DMS79 (cell line): ENCODE measurements around the gene TUBA4A.
"Not testable (repeated sequence)": the region's sequence is repeated elsewhere in the genome, so short reads cannot be mapped to it uniquely, and the experiment has no call there.

Experiments used
- DNase-seq: peaks from one replicate; lab custom pipeline; 2025; lab: John Stamatoyannopoulos, UW

Gene TUBA4A

DNA sequence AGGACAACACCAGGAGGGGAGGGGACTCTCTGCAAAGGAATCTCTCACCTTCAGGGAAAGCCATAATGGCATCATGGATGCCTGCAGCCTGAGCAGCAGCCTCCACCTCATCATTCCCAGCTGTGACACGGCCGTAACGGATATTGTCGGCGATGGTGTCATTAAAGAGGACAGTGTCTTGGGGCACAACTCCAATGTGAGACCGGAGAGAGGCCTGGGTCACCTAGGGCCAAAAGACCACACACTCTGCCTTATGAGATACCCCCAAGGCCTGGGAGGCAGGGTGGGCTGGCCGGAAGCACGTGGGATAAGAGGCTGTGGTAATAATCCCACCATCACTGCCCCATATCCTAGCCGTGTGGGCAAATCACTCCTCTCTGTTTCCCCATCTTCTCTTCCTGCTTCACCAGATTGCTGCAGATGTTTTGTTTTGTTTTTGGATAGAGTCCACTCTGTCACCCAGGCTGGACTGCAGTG is 42.8 kb downstream of the TUBA4A start:
- DNase-seq, result no peak

GRCh38 chr2:219210196-219210885 is 43.4 kb downstream of the TUBA4A start:
- DNase-seq, result no peak

GRCh38 chr2:219209236-219210195 is 44.2 kb downstream of the TUBA4A start:
- DNase-seq, result no peak

GRCh38 chr2:219207884-219208740 is 45.6 kb downstream of the TUBA4A start:
- peak; percentile 34 for DNase-seq

- no peak for DNase-seq
These were observed 46.4 kb downstream of the TUBA4A start for GRCh38 chr2:219207134-219207883.

DNA sequence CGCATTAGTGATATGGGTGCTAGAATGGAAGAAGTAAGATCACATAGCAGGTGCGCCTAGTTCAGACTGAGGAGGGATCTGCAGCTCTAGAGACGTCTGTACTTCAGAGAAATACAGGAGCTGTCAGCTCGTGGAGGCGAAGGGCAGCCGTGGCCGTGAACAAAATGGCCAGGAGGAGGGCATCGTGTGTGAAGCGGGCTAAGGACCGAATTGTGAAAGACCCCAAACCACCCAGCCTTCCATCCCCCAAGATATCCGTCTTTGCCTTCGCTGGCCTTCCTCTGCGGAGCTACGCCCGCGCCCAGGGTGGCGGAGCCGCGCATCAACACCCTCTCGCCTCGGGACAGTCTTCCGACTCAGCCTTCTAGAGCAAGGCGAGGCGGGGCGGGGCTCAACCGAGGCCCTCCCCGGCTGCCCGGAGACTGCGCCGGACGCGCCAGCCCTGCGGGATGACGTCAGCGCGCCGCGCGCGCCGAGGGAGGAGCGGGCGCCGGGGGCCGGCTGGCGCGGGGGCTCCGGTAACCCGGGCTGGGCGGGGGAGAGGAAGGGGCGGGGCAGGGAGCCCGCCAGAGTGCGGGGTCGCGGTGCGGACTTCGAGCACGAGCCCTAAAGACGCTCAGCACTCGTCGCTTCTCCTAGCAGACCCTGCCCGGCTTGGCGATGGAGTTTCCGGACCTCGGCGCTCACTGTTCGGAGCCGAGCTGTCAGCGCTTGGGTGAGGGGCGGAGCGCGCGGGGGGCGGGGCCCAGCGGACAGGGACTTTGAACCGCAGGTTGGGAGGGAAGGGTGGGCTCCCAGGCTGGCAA is 47.2 kb downstream of the TUBA4A start, which contains the start of gene ZFAND2B:
Gene ZFAND2B (plus strand): TSS at position 455 of the 806 bp plus-strand sequence. CDS start 206 bp downstream, at position 661.
- peak; percentile 79 for DNase-seq

GRCh38 chr2:219205981-219206327 is 47.8 kb downstream of the TUBA4A start:
- DNase-seq, result no peak

DNA sequence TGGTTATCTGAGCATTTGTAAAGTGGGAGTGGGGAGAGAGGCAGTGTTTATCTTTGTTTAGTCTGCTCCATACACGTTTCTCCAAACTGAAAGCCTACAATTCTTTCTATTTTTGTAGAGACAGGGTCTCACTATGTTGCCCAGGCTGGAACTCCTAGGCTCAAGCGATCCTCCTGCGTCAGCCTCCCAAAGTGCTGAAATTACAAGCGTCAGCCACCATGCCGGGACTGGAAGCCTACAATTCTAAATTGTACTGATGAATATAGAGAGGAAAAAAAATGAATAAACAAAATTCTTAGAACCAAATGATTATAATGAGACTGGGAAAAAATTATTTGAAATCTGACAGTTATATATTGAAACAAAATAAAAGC is 48.6 kb downstream of the TUBA4A start:
- DNase-seq, result no peak

GRCh38 chr2:219204425-219205164 is 49.1 kb downstream of the TUBA4A start:
- no peak for DNase-seq

GRCh38 chr2:219201331-219201730 is 52.4 kb downstream of the TUBA4A start:
- not testable (repeated sequence) for DNase-seq

DNA sequence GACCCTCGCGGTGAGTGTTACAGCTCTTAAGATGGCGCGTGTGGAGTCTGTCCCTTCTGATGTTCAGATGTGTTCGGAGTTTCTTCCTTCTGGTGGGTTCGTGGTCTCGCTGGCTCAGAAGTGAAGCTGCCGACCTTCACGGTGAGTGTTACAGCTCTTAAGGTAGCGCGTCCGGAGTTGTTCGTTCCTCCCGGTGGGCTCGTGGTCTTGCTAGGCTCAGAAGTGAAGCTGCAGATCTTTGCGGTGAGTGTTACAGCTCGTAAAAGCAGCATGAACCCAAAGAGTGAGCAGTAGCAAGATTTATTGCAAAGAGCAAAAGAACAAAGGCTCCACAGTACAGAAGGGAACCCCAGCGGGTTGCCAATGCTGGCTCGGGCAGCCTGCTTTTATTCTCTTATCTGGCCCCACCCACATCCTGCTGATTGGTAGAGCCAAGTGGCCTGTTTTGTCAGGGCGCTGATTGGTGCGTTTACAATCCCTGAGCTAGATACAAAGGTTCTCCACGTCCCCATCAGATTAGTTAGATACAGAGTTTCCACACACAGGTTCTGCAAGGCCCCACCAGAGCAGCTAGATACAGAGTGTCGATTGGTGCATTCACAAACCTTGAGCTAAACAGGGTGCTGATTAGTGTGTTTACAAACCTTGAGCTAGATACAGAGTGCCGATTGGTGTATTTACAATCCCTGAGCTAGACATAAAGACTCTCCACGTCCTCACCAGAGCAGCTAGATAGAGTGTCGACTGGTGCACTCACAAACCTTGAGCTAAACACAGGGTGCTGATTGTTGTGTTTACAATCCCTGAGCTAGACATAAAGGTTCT is 53.0 kb downstream of the TUBA4A start:
- not testable (repeated sequence) for DNase-seq
